ENCODE data around the gene GABRE.
"Not testable (repeated sequence)": the region's sequence is repeated elsewhere in the genome, so short reads cannot be mapped to it uniquely, and the experiment has no call there.

Gene GABRE

GRCh38 chrX:151922692-151923091, 51.8 kb downstream of the GABRE start:
- no peak for ATAC-seq
- H3K9me3 Mint-ChIP-seq = no peaks in the 10 kb centered on the region
- no peaks in the 10 kb centered on the region for H3K36me3 Mint-ChIP-seq (ENCODE audit: low read depth)
- DNase-seq = no peak
- H3K4me1 Mint-ChIP-seq = no peaks in the 10 kb centered on the region
- H3K27ac Mint-ChIP-seq = no peak overlapping the region
- no peak overlapping the region for H3K4me3 Mint-ChIP-seq
- H3K27me3 Mint-ChIP-seq = no peaks in the 10 kb centered on the region

- Mint-ChIP-seq H3K9me3 (no peaks in the 10 kb centered on the region), H3K27ac (no peak overlapping the region), H3K4me3 (no peak overlapping the region), H3K27me3 (no peaks in the 10 kb centered on the region), H3K4me1 (no peaks in the 10 kb centered on the region), H3K36me3 (ENCODE audit: low read depth) (no peaks in the 10 kb centered on the region)
- no peak for ATAC-seq
- no peak for DNase-seq
Measured at GRCh38 chrX:151921866-151922265, 52.6 kb downstream of the GABRE start.

GRCh38 chrX:151921292-151921691, 53.2 kb downstream of the GABRE start:
- Mint-ChIP-seq H3K4me3 (no peak overlapping the region), H3K9me3 (no peaks in the 10 kb centered on the region), H3K4me1 (no peaks in the 10 kb centered on the region), H3K27ac (no peak overlapping the region), H3K36me3 (ENCODE audit: low read depth) (no peaks in the 10 kb centered on the region), H3K27me3 (no peaks in the 10 kb centered on the region)
- ATAC-seq = no peak
- no peak for DNase-seq

GRCh38 chrX:151920530-151920929, 53.9 kb downstream of the GABRE start:
- DNase-seq (no peak), ATAC-seq (no peak)
- Mint-ChIP-seq H3K27me3 (no peaks in the 10 kb centered on the region), H3K4me3 (no peak overlapping the region), H3K4me1 (no peaks in the 10 kb centered on the region), H3K27ac (no peak overlapping the region), H3K9me3 (no peaks in the 10 kb centered on the region), H3K36me3 (ENCODE audit: low read depth) (no peaks in the 10 kb centered on the region)

GRCh38 chrX:151920101-151920500, 54.4 kb downstream of the GABRE start:
- Mint-ChIP-seq H3K4me1 (no peaks in the 10 kb centered on the region), H3K4me3 (no peak overlapping the region), H3K36me3 (ENCODE audit: low read depth) (no peaks in the 10 kb centered on the region), H3K27me3 (no peaks in the 10 kb centered on the region), H3K27ac (no peak overlapping the region), H3K9me3 (no peaks in the 10 kb centered on the region)
- ATAC-seq = no peak
- no peak for DNase-seq

GRCh38 chrX:151919610-151920009, 54.9 kb downstream of the GABRE start:
- DNase-seq (no peak), ATAC-seq (no peak)
- Mint-ChIP-seq H3K4me1 (no peaks in the 10 kb centered on the region), H3K27ac (no peak overlapping the region), H3K27me3 (no peaks in the 10 kb centered on the region), H3K36me3 (ENCODE audit: low read depth) (no peaks in the 10 kb centered on the region), H3K9me3 (no peaks in the 10 kb centered on the region), H3K4me3 (no peak overlapping the region)

GRCh38 chrX:151918736-151919135, 55.7 kb downstream of the GABRE start:
- not testable (repeated sequence) for H3K27me3 Mint-ChIP-seq; ATAC-seq; H3K4me1 Mint-ChIP-seq; H3K27ac Mint-ChIP-seq; DNase-seq; H3K36me3 Mint-ChIP-seq (ENCODE audit: low read depth); H3K9me3 Mint-ChIP-seq; H3K4me3 Mint-ChIP-seq

GRCh38 chrX:151912780-151913179, 61.7 kb downstream of the GABRE start, which contains the start of gene MAGEA4:
TSS of gene MAGEA4 (plus strand) at chrX:151912889. CDS start at chrX:151923665, 10,776 bp downstream.
- H3K9me3 Mint-ChIP-seq = no peaks in the 10 kb centered on the region
- no peaks in the 10 kb centered on the region for H3K36me3 Mint-ChIP-seq (ENCODE audit: low read depth)
- ATAC-seq (no peak), DNase-seq (no peak)
- no peak within 1 kb of the TSS for H3K4me3 Mint-ChIP-seq
- H3K4me1 Mint-ChIP-seq = no peaks in the 10 kb centered on the region
- no peaks in the 10 kb centered on the region for H3K27me3 Mint-ChIP-seq
- H3K27ac Mint-ChIP-seq = no peak within 1 kb of the TSS

- H3K9me3 Mint-ChIP-seq = no peaks in the 10 kb centered on the region
- no peaks in the 10 kb centered on the region for H3K27me3 Mint-ChIP-seq
- no peaks in the 10 kb centered on the region for H3K36me3 Mint-ChIP-seq (ENCODE audit: low read depth)
- H3K4me3 Mint-ChIP-seq = no peak overlapping the region
- no peak for ATAC-seq
- DNase-seq = no peak
- no peak overlapping the region for H3K27ac Mint-ChIP-seq
- no peaks in the 10 kb centered on the region for H3K4me1 Mint-ChIP-seq
Measured at GRCh38 chrX:151912221-151912620, 62.3 kb downstream of the GABRE start.

- no peak for ATAC-seq
- H3K36me3 Mint-ChIP-seq (ENCODE audit: low read depth) = no peaks in the 10 kb centered on the region
- H3K4me3 Mint-ChIP-seq = no peak overlapping the region
- H3K4me1 Mint-ChIP-seq = no peaks in the 10 kb centered on the region
- no peak overlapping the region for H3K27ac Mint-ChIP-seq
- H3K9me3 Mint-ChIP-seq = no peaks in the 10 kb centered on the region
- no peak for DNase-seq
- H3K27me3 Mint-ChIP-seq = no peaks in the 10 kb centered on the region
Measured at GRCh38 chrX:151904989-151905388, 69.5 kb downstream of the GABRE start.
